Measurements from ENCODE around the gene PSMG3. TPM values are rescaled to one million over a fixed set of nuclear protein-coding genes. Genes with fewer than 3 reads are reported as not detected.

Gene PSMG3
- total RNA-seq, 1 donor from 2014 or later: 35.2 TPM

- Mint-ChIP-seq H3K36me3 (no peaks in the 10 kb centered on the region), H3K4me3 (no peak overlapping the region), H3K4me1 (ENCODE audit: unreplicated experiment) (peaks cover 6% of the 10 kb centered on the region), H3K9me3 (no peaks in the 10 kb centered on the region), H3K27me3 (peaks cover 28% of the 10 kb centered on the region), H3K27ac (no peak overlapping the region)
- no peak for TF ChIP-seq CTCF (conservative IDR thresholded peaks at IDR 0.05)
- DNase-seq (ENCODE audit: extremely low spot score, unreplicated experiment): no peak
These were observed 30.0 kb upstream of the PSMG3 start for GRCh38 chr7:1599640-1600395.

GRCh38 chr7:1598961-1599639 lies 29.3 kb upstream of the PSMG3 start:
- Mint-ChIP-seq H3K36me3 (no peaks in the 10 kb centered on the region), H3K9me3 (no peaks in the 10 kb centered on the region), H3K4me3 (no peak overlapping the region), H3K27me3 (peaks cover 28% of the 10 kb centered on the region), H3K4me1 (ENCODE audit: unreplicated experiment) (peaks cover 6% of the 10 kb centered on the region), H3K27ac (no peak overlapping the region)
- no peak for DNase-seq (ENCODE audit: extremely low spot score, unreplicated experiment)
- TF ChIP-seq CTCF (conservative IDR thresholded peaks at IDR 0.05): no peak

GRCh38 chr7:1598286-1598685 lies 28.5 kb upstream of the PSMG3 start:
- Mint-ChIP-seq H3K36me3 (no peaks in the 10 kb centered on the region), H3K27ac (no peak overlapping the region), H3K27me3 (peaks cover 28% of the 10 kb centered on the region), H3K9me3 (no peaks in the 10 kb centered on the region), H3K4me1 (ENCODE audit: unreplicated experiment) (peaks cover 6% of the 10 kb centered on the region), H3K4me3 (no peak overlapping the region)
- TF ChIP-seq CTCF (conservative IDR thresholded peaks at IDR 0.05): no peak
- DNase-seq (ENCODE audit: extremely low spot score, unreplicated experiment): no peak

GRCh38 chr7:1597791-1598190 lies 28.0 kb upstream of the PSMG3 start:
- H3K4me1 Mint-ChIP-seq (ENCODE audit: unreplicated experiment): peaks cover 6% of the 10 kb centered on the region
- no peaks in the 10 kb centered on the region for H3K9me3 Mint-ChIP-seq
- H3K27me3 Mint-ChIP-seq: peaks cover 31% of the 10 kb centered on the region
- no peak overlapping the region for H3K27ac Mint-ChIP-seq
- H3K4me3 Mint-ChIP-seq: no peak overlapping the region
- no peak for TF ChIP-seq CTCF (conservative IDR thresholded peaks at IDR 0.05)
- no peak for DNase-seq (ENCODE audit: extremely low spot score, unreplicated experiment)
- no peaks in the 10 kb centered on the region for H3K36me3 Mint-ChIP-seq

- Mint-ChIP-seq H3K36me3 (no peaks in the 10 kb centered on the region), H3K27ac (no peak overlapping the region), H3K4me3 (no peak overlapping the region), H3K9me3 (no peaks in the 10 kb centered on the region), H3K4me1 (ENCODE audit: unreplicated experiment) (peaks cover 6% of the 10 kb centered on the region), H3K27me3 (peaks cover 35% of the 10 kb centered on the region)
- TF ChIP-seq CTCF (conservative IDR thresholded peaks at IDR 0.05): no peak
- no peak for DNase-seq (ENCODE audit: extremely low spot score, unreplicated experiment)
These were observed 27.4 kb upstream of the PSMG3 start for GRCh38 chr7:1597066-1597760.
